Mononuclear cell (primary cell): Measurements from ENCODE around the gene PGAP6. TPM values are rescaled to one million over a fixed set of nuclear protein-coding genes. Genes with fewer than 3 reads are reported as not detected.
"Not testable (repeated sequence)": the region's sequence is repeated elsewhere in the genome, so short reads cannot be mapped to it uniquely, and the experiment has no call there.

Source experiments
- H3K27me3 ChIP-seq: 2 replicates; pipeline ENCODE4 v1.6.0; 2011; ENCODE audit warnings: low read length, control low read depth; ENCODE audit not compliant: insufficient read depth
- H3K4me1 ChIP-seq: 2 replicates; pipeline ENCODE4 v1.5.1; 2011; ENCODE audit warnings: mild to moderate bottlenecking, low read length, control low read depth; ENCODE audit not compliant: insufficient read depth
- H3K4me3 ChIP-seq: 2 replicates; pipeline ENCODE4 v1.5.1; 2011; ENCODE audit warnings: mild to moderate bottlenecking, low read length, moderate library complexity
- H3K9me3 ChIP-seq: 2 replicates; pipeline ENCODE4 v1.5.1; 2011; ENCODE audit warnings: low read depth, mild to moderate bottlenecking, control low read depth, low read length
- total RNA-seq: library from RNA; depleted of rRNA; stranded (reverse); fragments of >200 nt; gene quantifications from one replicate; pipeline ENCODE4 v1.2.3, GENCODE V29; 2012

PGAP6 gene
- total RNA-seq, 1 donor: 24.8 TPM

DNA sequence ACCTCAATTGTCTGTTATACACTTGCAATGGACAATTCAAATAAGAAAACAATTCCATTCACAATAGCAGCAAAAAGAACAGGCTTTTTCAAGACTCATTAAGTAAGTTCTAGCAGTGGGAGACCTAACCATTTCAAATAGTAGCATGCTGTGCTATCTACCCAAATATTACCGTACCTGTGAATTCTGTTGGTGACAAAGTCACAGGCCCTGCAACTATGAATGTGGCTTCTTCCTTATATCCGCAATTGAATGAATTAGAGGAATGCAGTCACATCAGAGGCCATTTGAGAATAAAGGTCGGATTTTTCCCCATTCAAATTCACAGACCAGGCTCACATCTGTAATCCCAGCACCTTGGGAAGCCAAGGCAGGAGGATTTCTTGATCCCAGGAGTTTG is 14.4 kb upstream of the PGAP6 start:
- Histone ChIP-seq H3K4me3 (no peak overlapping the region), H3K27me3 (no peaks in the 10 kb centered on the region), H3K9me3 (no peaks in the 10 kb centered on the region), H3K4me1 (peaks cover 36% of the 10 kb centered on the region)

GRCh38 chr16:392450-393030 is 10.8 kb upstream of the PGAP6 start:
- Histone ChIP-seq H3K4me1 (peaks cover 21% of the 10 kb centered on the region), H3K27me3 (no peaks in the 10 kb centered on the region), H3K4me3 (no peak overlapping the region), H3K9me3 (no peaks in the 10 kb centered on the region)

DNA sequence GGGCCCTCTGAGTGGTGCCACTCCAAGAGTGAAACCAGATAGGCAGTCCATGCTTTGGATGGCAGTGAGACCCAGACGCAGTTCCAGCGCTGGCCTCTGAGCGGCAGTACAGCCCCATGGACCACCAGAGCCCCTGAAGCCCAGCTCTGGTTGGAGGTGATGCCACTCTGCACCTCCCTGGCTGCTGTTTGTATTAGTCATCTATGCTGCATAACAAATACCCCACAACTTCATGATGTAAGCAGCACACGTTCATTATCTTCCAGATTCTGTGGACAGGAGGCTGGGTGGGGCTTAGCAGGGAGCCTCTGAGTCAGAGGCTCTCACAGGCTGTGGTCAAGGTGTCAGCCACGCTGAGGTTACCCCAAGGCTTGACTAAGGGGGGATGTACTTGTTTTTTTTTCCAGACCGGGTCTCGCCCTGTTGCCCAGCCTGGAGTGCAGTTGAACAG is 10.1 kb upstream of the PGAP6 start:
- no peak overlapping the region for H3K4me3 ChIP-seq
- no peaks in the 10 kb centered on the region for H3K9me3 ChIP-seq
- peaks cover 21% of the 10 kb centered on the region for H3K4me1 ChIP-seq
- no peaks in the 10 kb centered on the region for H3K27me3 ChIP-seq

- peaks cover 16% of the 10 kb centered on the region for H3K4me1 ChIP-seq
- H3K27me3 ChIP-seq: no peaks in the 10 kb centered on the region
- no peak overlapping the region for H3K4me3 ChIP-seq
- no peaks in the 10 kb centered on the region for H3K9me3 ChIP-seq
These were observed 7.6 kb upstream of the PGAP6 start for GRCh38 chr16:389352-389751.

GRCh38 chr16:387761-388666 is 6.2 kb upstream of the PGAP6 start:
- H3K4me3 ChIP-seq, H3K27me3 ChIP-seq, H3K9me3 ChIP-seq: not testable (repeated sequence)

GRCh38 chr16:386641-387156 is 4.9 kb upstream of the PGAP6 start:
- Histone ChIP-seq H3K9me3 (no peaks in the 10 kb centered on the region), H3K27me3 (no peaks in the 10 kb centered on the region), H3K4me1 (peaks cover 24% of the 10 kb centered on the region), H3K4me3 (no peak overlapping the region)

More at GRCh38 chr16:387761-388666, 6.2 kb upstream of the PGAP6 start:
- peaks cover 26% of the 10 kb centered on the region for H3K4me1 ChIP-seq

- Histone ChIP-seq H3K27me3 (no peaks in the 10 kb centered on the region), H3K9me3 (no peaks in the 10 kb centered on the region), H3K4me1 (peaks cover 41% of the 10 kb centered on the region), H3K4me3 (peak overlapping the region; percentile 71)
These were observed 1.7 kb upstream of the PGAP6 start for GRCh38 chr16:383326-384051.

- Histone ChIP-seq H3K9me3 (no peaks in the 10 kb centered on the region), H3K4me1 (peaks cover 41% of the 10 kb centered on the region), H3K27me3 (no peaks in the 10 kb centered on the region), H3K4me3 (peak overlapping the region; percentile 55)
These were observed 578 bp downstream of the PGAP6 start for GRCh38 chr16:381012-381788.

- H3K4me1 ChIP-seq: peaks cover 41% of the 10 kb centered on the region
- no peaks in the 10 kb centered on the region for H3K27me3 ChIP-seq
- H3K4me3 ChIP-seq: peak overlapping the region; percentile 55
- H3K9me3 ChIP-seq: no peaks in the 10 kb centered on the region
These were observed 1.1 kb downstream of the PGAP6 start for GRCh38 chr16:380762-381011.

DNA sequence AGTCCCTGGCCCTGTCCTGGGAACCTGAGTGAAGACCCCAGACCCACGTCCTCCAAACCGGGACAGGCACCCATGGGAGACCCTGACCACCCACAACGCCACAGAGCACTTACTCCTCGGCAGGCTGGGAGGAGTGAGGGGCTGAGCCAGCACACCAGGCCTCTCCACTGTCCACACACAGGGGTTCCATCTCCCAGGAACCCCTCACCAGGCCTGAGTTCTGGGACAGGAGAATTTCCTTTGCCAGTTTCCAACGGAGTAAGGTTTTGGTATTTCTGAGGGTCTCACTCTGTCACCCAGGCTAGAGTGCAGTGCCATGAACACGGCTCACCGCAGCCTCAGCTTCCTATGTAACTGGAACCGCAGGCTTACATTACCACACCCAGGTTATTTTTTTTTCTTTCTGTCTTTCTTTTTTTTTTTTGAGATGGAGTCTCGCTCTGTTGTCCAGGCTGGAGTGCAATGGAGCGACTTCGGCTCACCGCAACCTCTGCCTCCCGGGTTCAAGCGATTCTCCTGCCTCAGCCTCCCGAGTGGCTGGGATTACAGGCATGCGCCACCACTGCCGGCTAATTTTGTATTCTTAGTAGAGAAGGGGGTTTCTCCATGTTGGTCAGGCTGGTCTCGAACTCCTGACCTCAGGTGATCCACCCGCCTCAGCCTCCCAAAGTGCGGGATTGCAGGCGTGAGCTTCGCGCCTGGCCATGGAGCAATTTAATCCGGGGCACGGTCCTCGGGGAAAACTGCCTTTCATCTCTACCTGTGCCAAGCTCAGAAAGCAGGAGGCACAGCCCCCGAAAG is 1.6 kb downstream of the PGAP6 start:
- Histone ChIP-seq H3K4me3 (no peak overlapping the region), H3K9me3 (no peaks in the 10 kb centered on the region), H3K4me1 (peaks cover 41% of the 10 kb centered on the region), H3K27me3 (no peaks in the 10 kb centered on the region)

DNA sequence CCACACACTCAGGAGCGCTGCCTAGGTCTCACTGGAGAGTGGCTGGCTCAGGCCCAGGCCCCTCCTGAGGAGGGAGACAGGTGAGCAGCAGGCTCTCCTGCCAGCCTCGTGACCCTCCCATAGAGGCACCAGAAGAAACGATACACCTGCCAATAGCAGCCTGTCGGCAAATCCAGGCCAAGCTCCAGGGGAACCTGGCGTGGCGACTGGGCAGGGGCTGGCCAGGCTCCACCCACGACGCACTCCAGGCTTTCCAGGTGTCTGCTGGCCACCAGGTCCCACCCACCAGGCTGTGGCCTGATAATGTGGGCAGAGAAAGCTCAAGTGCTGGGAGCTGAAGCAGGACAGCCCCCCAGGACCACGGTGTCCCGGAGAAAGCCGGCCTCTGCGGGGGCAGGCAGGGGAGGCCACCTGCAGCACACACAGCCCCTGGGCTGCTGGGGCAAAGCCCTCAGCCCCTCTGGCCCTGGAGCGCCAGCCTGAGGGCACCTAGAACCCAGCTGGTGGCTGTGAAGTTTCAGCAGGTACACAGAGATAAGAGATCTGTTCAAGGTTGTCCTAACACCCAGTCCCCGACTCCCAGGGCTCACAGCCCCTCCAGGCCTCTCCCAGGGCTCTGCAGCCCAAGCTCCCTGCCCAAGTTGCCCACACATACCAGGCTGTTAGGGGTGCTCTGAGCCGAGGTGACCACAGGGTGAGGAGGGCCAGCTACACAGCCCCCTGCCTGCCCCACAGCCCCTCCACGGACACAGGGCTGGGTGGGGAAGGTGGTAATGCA is 2.4 kb downstream of the PGAP6 start:
- Histone ChIP-seq H3K4me1 (peaks cover 39% of the 10 kb centered on the region), H3K27me3 (no peaks in the 10 kb centered on the region), H3K9me3 (no peaks in the 10 kb centered on the region), H3K4me3 (no peak overlapping the region)

- no peak overlapping the region for H3K4me3 ChIP-seq
These were observed 3.0 kb downstream of the PGAP6 start for GRCh38 chr16:378821-379182.

GRCh38 chr16:378113-378820 is 3.5 kb downstream of the PGAP6 start:
- H3K4me3 ChIP-seq, H3K27me3 ChIP-seq, H3K9me3 ChIP-seq: not testable (repeated sequence)
- peaks cover 28% of the 10 kb centered on the region for H3K4me1 ChIP-seq

More at GRCh38 chr16:378821-379182, 3.0 kb downstream of the PGAP6 start:
- no peaks in the 10 kb centered on the region for H3K9me3 ChIP-seq
- H3K4me1 ChIP-seq: peaks cover 34% of the 10 kb centered on the region
- H3K27me3 ChIP-seq: no peaks in the 10 kb centered on the region
